IMR-90 (cell line): ENCODE measurements around the gene C3orf52. TPM values are rescaled to one million over a fixed set of nuclear protein-coding genes. Genes with fewer than 3 reads are reported as not detected.

Experiments used
- ATAC-seq: fragments of 200-7000 bp; cut with Tn5 transposase; 2 replicates; pipeline ENCODE4 v1.9.1; 2020; ENCODE audit warnings: low read depth, mild to moderate bottlenecking, moderate library complexity
- BruUV-seq: library from RNA; stranded (reverse); fragments of 400-500 nt; replicated peaks from 2 replicates; lab custom pipeline; 2021; lab: Mats Ljungman, UMichigan
- CTCF ChIA-PET: fragments of 300-600 bp; formaldehyde crosslinking; extraction: SDS; loops from one replicate; lab custom pipeline; 2021; ENCODE audit warnings: antibody characterized with exemption; lab: Yijun Ruan, JAX
- POLR2A ChIA-PET: fragments of 300-600 bp; sonication (Branson Sonifier 250); formaldehyde crosslinking; loops from one replicate; lab custom pipeline; 2022; ENCODE audit warnings: antibody characterized with exemption; ENCODE audit not compliant: unreplicated experiment; lab: Charles Lee
- DNase-seq: peaks from one replicate; pipeline ENCODE4 v3.0.0; 2013
- H2AFZ ChIP-seq: replicated peaks from 2 replicates; pipeline ENCODE3; 2013; ENCODE audit warnings: low read length, mild to moderate bottlenecking; ENCODE audit not compliant: poor library complexity
- H2AK5ac ChIP-seq: 2 replicates; pipeline ENCODE4 v1.6.1; 2013; ENCODE audit warnings: low read depth, low read length, inconsistent platforms
- H2AK9ac ChIP-seq: replicated peaks from 2 replicates; pipeline ENCODE3; 2013; ENCODE audit warnings: mild to moderate bottlenecking, low read depth, low read length, moderate library complexity; ENCODE audit not compliant: poor library complexity
- H2BK120ac ChIP-seq: 2 replicates; pipeline ENCODE4 v1.6.1; 2013; ENCODE audit warnings: low read depth, low read length, inconsistent platforms
- H2BK15ac ChIP-seq: 3 replicates; pipeline ENCODE4 v1.6.1; 2013; ENCODE audit warnings: low read depth, low read length, inconsistent platforms
- H2BK20ac ChIP-seq: 2 replicates; pipeline ENCODE4 v1.6.1; 2013; ENCODE audit warnings: low read depth, mild to moderate bottlenecking, inconsistent platforms, low read length, moderate library complexity
- H2BK5ac ChIP-seq: 2 replicates; pipeline ENCODE4 v1.6.1; 2013; ENCODE audit warnings: mild to moderate bottlenecking, low read depth, low read length, inconsistent platforms; ENCODE audit not compliant: poor library complexity, severe bottlenecking
- H3K14ac ChIP-seq: replicated peaks from 2 replicates; pipeline ENCODE4 v1.6.1; 2013; ENCODE audit warnings: low read depth, low read length, inconsistent platforms
- H3K18ac ChIP-seq: 2 replicates; pipeline ENCODE4 v1.6.1; 2013; ENCODE audit warnings: low read depth, low read length, control low read depth
- H3K23ac ChIP-seq: 2 replicates; pipeline ENCODE4 v1.6.1; 2013; ENCODE audit warnings: low read depth, low read length, inconsistent platforms
- H3K27ac ChIP-seq: 2 replicates; pipeline ENCODE4 v1.5.1; 2013; ENCODE audit warnings: mild to moderate bottlenecking, control low read depth, low read length; ENCODE audit not compliant: insufficient read depth
- H3K27me3 ChIP-seq: 2 replicates; pipeline ENCODE4 v1.6.1; 2013; ENCODE audit warnings: low read length; ENCODE audit not compliant: control insufficient read depth, insufficient read depth
- H3K36me3 ChIP-seq: 2 replicates; pipeline ENCODE4 v1.6.1; 2013; ENCODE audit warnings: low read length, mixed read lengths; ENCODE audit not compliant: control insufficient read depth, insufficient read depth
- H3K4ac ChIP-seq: 2 replicates; pipeline ENCODE4 v1.6.1; 2013; ENCODE audit warnings: low read depth, low read length, inconsistent platforms
- H3K4me1 ChIP-seq: 2 replicates; pipeline ENCODE4 v1.6.1; 2013; ENCODE audit warnings: low read length, mixed read lengths; ENCODE audit not compliant: control insufficient read depth, insufficient read depth
- H3K4me2 ChIP-seq: 2 replicates; pipeline ENCODE4 v1.6.1; 2013; ENCODE audit warnings: low read depth, mild to moderate bottlenecking, control low read depth, low read length, moderate library complexity
- H3K4me3 ChIP-seq: 2 replicates; pipeline ENCODE4 v1.5.1; 2013; ENCODE audit warnings: low read depth, mild to moderate bottlenecking, control low read depth, low read length, moderate library complexity; ENCODE audit not compliant: insufficient read depth
- H3K56ac ChIP-seq: 2 replicates; pipeline ENCODE4 v1.6.1; 2013; ENCODE audit warnings: low read length, inconsistent platforms; ENCODE audit not compliant: insufficient read depth; ENCODE audit errors: extremely low read depth
- H3K79me1 ChIP-seq, 2 experiments: 2 replicates each; pipeline ENCODE4 v1.6.1; 2013; ENCODE audit warnings: low read length in 2 of 2, inconsistent platforms in 1 of 2, low read depth in 1 of 2
- H3K9ac ChIP-seq: 2 replicates; pipeline ENCODE4 v1.6.1; 2013; ENCODE audit warnings: low read depth, low read length, control low read depth
- H3K9me1 ChIP-seq: 2 replicates; pipeline ENCODE4 v1.6.1; 2013; ENCODE audit warnings: low read length, inconsistent platforms; ENCODE audit not compliant: insufficient read depth
- H3K9me3 ChIP-seq: 2 replicates; pipeline ENCODE4 v1.6.1; 2013; ENCODE audit warnings: low read length; ENCODE audit not compliant: control insufficient read depth, insufficient read depth
- H4K20me1 ChIP-seq: 2 replicates; pipeline ENCODE4 v1.6.1; 2013; ENCODE audit warnings: low read length, inconsistent platforms; ENCODE audit not compliant: insufficient read depth
- H4K5ac ChIP-seq: 2 replicates; pipeline ENCODE4 v1.6.1; 2013; ENCODE audit warnings: mild to moderate bottlenecking, low read depth, low read length, control low read depth
- H4K8ac ChIP-seq, 2 experiments: 2 replicates each; pipeline ENCODE4 v1.6.1; 2013; ENCODE audit warnings: low read depth in 2 of 2, low read length in 2 of 2, control low read depth in 1 of 2, inconsistent platforms in 1 of 2
- H4K91ac ChIP-seq: 2 replicates; pipeline ENCODE4 v1.6.1; 2013; ENCODE audit warnings: low read depth, low read length, inconsistent platforms; ENCODE audit not compliant: insufficient read depth
- BHLHE40 ChIP-seq: fragments of 150-350 bp; IDR thresholded peaks from 2 replicates; pipeline ENCODE4 v1.6.1; 2016; ENCODE audit warnings: mild to moderate bottlenecking, low read depth, low read length
- CEBPB ChIP-seq: IDR thresholded peaks from 2 replicates; pipeline ENCODE4 v1.6.1; 2012; ENCODE audit warnings: low read depth, low read length, improper control_type of control experiment
- CHD1 ChIP-seq: IDR thresholded peaks from 2 replicates; pipeline ENCODE4 v1.6.1; 2012; ENCODE audit warnings: low read depth, low read length, improper control_type of control experiment
- CTCF ChIP-seq: conservative IDR thresholded peaks from 2 replicates; pipeline ENCODE4 v1.5.1; 2012; ENCODE audit warnings: mild to moderate bottlenecking, low read depth, low read length, improper control_type of control experiment
- ELK1 ChIP-seq: fragments of 150-350 bp; IDR thresholded peaks from 2 replicates; pipeline ENCODE4 v1.6.1; 2016; ENCODE audit warnings: low read depth, mild to moderate bottlenecking, low read length, moderate library complexity, borderline replicate concordance
- FOS ChIP-seq: fragments of 150-350 bp; IDR thresholded peaks from 2 replicates; pipeline ENCODE4 v1.6.1; 2016; ENCODE audit warnings: low read depth, low read length
- MAFK ChIP-seq: IDR thresholded peaks from 2 replicates; pipeline ENCODE4 v1.6.1; 2012; ENCODE audit warnings: low read depth, low read length, improper control_type of control experiment
- MAZ ChIP-seq: IDR thresholded peaks from 2 replicates; pipeline ENCODE4 v1.6.1; 2012; ENCODE audit warnings: low read depth, mild to moderate bottlenecking, low read length, improper control_type of control experiment, moderate library complexity, borderline replicate concordance
- MXI1 ChIP-seq: IDR thresholded peaks from 2 replicates; pipeline ENCODE4 v1.6.1; 2012; ENCODE audit warnings: low read depth, mild to moderate bottlenecking, low read length, moderate library complexity, borderline replicate concordance
- NFE2L2 ChIP-seq: fragments of 150-350 bp; IDR thresholded peaks from 2 replicates; pipeline ENCODE4 v1.6.1; 2016; ENCODE audit warnings: low read depth, mild to moderate bottlenecking, low read length
- POLR2A ChIP-seq: IDR thresholded peaks from 2 replicates; pipeline ENCODE4 v1.6.1; 2012; ENCODE audit warnings: mild to moderate bottlenecking, low read depth, low read length
- RAD21 ChIP-seq: IDR thresholded peaks from 2 replicates; pipeline ENCODE4 v1.6.1; 2012; ENCODE audit warnings: low read length, improper control_type of control experiment
- RCOR1 ChIP-seq: IDR thresholded peaks from 2 replicates; pipeline ENCODE4 v1.6.1; 2012; ENCODE audit warnings: mild to moderate bottlenecking, low read length, improper control_type of control experiment; ENCODE audit not compliant: insufficient replicate concordance
- RFX5 ChIP-seq: IDR thresholded peaks from 2 replicates; pipeline ENCODE4 v1.8.0; 2012; ENCODE audit warnings: low read depth, mild to moderate bottlenecking, low read length, moderate library complexity
- SMC3 ChIP-seq: fragments of 150-350 bp; IDR thresholded peaks from 2 replicates; pipeline ENCODE4 v1.6.1; 2016; ENCODE audit warnings: low read depth, mild to moderate bottlenecking, antibody characterized with exemption, low read length, moderate library complexity
- WGBS, 2 experiments: methylation state at CpG; one replicate each; pipeline versions ENCODE4 v1.1.5 to v1.1.7; 2013; ENCODE audit warnings: missing lambda C conversion rate in 2 of 2; ENCODE audit not compliant: insufficient read length in 1 of 2; ENCODE audit errors: extremely low coverage in 2 of 2; 5-methylcytosine and 5-hydroxymethylcytosine counted together
- dilution Hi-C: fragments of 300-500 bp; cut with HindIII; formaldehyde crosslinking; loops from one replicate; pipeline ENCODE4 v1.14.3; 2018; ENCODE audit warnings: low sequenced_read_pairs; ENCODE audit not compliant: unreplicated experiment
- in situ Hi-C: fragments of 300-500 bp; cut with MboI; formaldehyde crosslinking; loops from 3 replicates; pipeline ENCODE4 v1.14.3; 2019; ENCODE audit warnings: low sequenced_read_pairs, inconsistent platforms, mixed read lengths
- intact Hi-C: fragments of 100-400 bp; cut with micrococcal nuclease; formaldehyde crosslinking; loops from 2 replicates; pipeline ENCODE4 v1.10.0; 2022
- polyA plus RNA-seq, 3 experiments: library from polyadenylated mRNA; depleted of rRNA; stranded (reverse); fragments of >200 nt; gene quantifications; 2 replicates each; pipeline ENCODE4 v1.2.3, GENCODE V29; 2012; ENCODE audit warnings: low replicate concordance in 1 of 3
- total RNA-seq: library from RNA; depleted of rRNA; stranded (reverse); fragments of >200 nt; gene quantifications from 2 replicates; pipeline ENCODE4 v1.2.3, GENCODE V29; 2012
- TF ChIP-seq, protein P1 (sequence below): fragments of 150-350 bp; IDR thresholded peaks from 2 replicates; pipeline ENCODE4 v1.6.1; 2017; ENCODE audit warnings: mild to moderate bottlenecking, antibody characterized with exemption, low read length, low read depth

Gene C3orf52
- total and polyA plus RNA-seq, 2 of the 4 experiments (the other 2 are of a cell fraction), result 7.5 to 12.5 TPM

- TF ChIP-seq CHD1 (no peak), SMC3 (no peak), FOS (no peak), ELK1 (no peak), POLR2A (no peak), MXI1 (no peak), RAD21 (no peak), BHLHE40 (no peak), CEBPB (no peak), MAZ (no peak), NFE2L2 (no peak), RCOR1 (no peak), MAFK (no peak), CTCF (no peak), RFX5 (no peak)
- TF ChIP-seq, protein P1, sequence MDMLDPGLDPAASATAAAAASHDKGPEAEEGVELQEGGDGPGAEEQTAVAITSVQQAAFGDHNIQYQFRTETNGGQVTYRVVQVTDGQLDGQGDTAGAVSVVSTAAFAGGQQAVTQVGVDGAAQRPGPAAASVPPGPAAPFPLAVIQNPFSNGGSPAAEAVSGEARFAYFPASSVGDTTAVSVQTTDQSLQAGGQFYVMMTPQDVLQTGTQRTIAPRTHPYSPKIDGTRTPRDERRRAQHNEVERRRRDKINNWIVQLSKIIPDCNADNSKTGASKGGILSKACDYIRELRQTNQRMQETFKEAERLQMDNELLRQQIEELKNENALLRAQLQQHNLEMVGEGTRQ, result no peak
- Histone ChIP-seq H2BK120ac (no peak overlapping the region), H2BK15ac (no peak overlapping the region), H4K8ac (no peak overlapping the region), H3K9me3 (no peaks in the 10 kb centered on the region), H3K14ac (no peak overlapping the region), H3K9ac (no peak overlapping the region), H3K18ac (no peak overlapping the region), H3K23ac (no peak overlapping the region), H3K4me1 (no peaks in the 10 kb centered on the region), H2AK9ac (no peak overlapping the region), H4K5ac (no peak overlapping the region), H3K27me3 (no peaks in the 10 kb centered on the region), H3K79me1 (no peaks in the 10 kb centered on the region), H2AFZ (no peak overlapping the region), H3K4ac (no peak overlapping the region), H2AK5ac (no peak overlapping the region), H3K4me3 (no peak overlapping the region), H3K56ac (no peak overlapping the region), H2BK5ac (no peak overlapping the region), H3K9me1 (no peaks in the 10 kb centered on the region), H3K36me3 (no peaks in the 10 kb centered on the region), H2BK20ac (no peak overlapping the region), H4K20me1 (no peaks in the 10 kb centered on the region), H3K27ac (no peak overlapping the region), H4K91ac (no peak overlapping the region), H3K4me2 (no peak overlapping the region)
- in situ Hi-C loops (loop anchor here (25.0 kb wide), 1 partner anchor 369 kb away; no protein-coding TSS in a partner anchor), dilution Hi-C loops (no loop called here), intact Hi-C loops (no loop called here)
- DNase-seq, result no peak
- ChIA-PET POLR2A (no interaction called here), CTCF (no interaction called here)
- BruUV-seq, result no TSS peak
- no peak for ATAC-seq
- WGBS, 2 experiments, result no CpG with 5 or more reads among the region's 1 CpG
Measured at GRCh38 chr3:112143689-112144088, 57.5 kb downstream of the C3orf52 start.
